GM12873 (cell line): ENCODE results near the gene RERE.

Source experiments
- TF ChIP-seq, protein P1 (sequence below): IDR thresholded peaks from 2 replicates; pipeline ENCODE4 v1.5.1; 2012; ENCODE audit warnings: low read depth, mild to moderate bottlenecking, moderate library complexity, low read length, control low read depth; ENCODE audit not compliant: insufficient read depth; ENCODE audit errors: missing control alignments

The RERE gene

DNA sequence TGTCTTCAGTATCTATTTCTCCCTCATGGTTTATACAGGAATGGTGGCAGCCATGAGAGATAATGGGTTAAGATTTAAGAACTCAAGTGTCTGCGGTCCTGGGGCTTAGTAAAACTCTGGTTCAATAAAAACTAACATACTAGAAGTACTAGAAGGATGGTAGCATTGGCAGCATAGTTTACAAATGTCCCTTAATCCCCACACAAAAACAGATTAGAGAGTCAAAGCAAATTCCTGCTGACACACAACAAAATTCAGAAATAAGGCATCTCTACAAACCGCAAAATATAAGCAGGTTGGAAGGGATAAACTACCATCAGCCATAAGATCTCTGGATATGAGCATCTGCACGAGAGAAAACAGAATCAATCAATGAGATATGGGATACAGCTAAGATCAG is 234.4 kb downstream of the RERE start:
- TF ChIP-seq, protein P1, sequence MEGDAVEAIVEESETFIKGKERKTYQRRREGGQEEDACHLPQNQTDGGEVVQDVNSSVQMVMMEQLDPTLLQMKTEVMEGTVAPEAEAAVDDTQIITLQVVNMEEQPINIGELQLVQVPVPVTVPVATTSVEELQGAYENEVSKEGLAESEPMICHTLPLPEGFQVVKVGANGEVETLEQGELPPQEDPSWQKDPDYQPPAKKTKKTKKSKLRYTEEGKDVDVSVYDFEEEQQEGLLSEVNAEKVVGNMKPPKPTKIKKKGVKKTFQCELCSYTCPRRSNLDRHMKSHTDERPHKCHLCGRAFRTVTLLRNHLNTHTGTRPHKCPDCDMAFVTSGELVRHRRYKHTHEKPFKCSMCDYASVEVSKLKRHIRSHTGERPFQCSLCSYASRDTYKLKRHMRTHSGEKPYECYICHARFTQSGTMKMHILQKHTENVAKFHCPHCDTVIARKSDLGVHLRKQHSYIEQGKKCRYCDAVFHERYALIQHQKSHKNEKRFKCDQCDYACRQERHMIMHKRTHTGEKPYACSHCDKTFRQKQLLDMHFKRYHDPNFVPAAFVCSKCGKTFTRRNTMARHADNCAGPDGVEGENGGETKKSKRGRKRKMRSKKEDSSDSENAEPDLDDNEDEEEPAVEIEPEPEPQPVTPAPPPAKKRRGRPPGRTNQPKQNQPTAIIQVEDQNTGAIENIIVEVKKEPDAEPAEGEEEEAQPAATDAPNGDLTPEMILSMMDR: no peak

DNA sequence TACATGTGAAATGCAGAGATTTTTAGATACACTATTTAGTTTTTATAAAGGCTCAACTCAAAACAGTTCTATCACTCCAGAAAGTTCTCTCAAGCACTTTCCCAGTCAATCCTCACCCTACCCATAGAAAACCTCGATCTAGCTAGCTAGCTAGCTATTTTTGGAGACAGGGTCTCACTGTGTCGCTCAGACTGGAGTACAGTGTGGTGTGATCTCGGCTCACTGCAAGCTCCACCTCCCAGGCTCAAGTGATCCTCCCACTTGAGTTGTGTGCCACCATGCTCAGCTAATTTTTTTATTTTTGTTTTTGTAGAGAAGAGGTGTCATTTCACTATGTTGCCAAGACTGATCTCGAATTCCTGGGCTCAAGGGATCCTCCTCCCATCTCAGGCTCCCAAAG is 236.9 kb downstream of the RERE start:
- TF ChIP-seq, protein P1: no peak

DNA sequence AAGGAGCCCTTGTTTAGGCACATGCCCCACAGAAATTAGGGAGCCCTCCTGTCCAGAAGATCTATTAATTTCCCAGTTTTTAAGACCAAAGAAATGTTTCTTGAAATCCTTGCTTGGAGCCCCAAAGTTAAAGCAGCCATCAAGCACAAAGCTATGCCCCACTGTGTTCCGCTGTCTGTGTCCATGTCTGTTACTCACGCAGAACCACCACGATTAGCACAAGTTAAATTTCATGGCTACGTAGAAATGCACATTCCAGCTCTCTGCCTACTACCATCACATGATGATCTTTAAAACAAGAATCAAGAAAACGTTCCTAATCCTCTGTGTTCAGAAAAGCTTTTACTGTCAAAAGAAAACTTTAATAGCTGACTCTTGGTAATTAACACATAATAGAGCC is 238.5 kb downstream of the RERE start:
- TF ChIP-seq, protein P1: no peak

DNA sequence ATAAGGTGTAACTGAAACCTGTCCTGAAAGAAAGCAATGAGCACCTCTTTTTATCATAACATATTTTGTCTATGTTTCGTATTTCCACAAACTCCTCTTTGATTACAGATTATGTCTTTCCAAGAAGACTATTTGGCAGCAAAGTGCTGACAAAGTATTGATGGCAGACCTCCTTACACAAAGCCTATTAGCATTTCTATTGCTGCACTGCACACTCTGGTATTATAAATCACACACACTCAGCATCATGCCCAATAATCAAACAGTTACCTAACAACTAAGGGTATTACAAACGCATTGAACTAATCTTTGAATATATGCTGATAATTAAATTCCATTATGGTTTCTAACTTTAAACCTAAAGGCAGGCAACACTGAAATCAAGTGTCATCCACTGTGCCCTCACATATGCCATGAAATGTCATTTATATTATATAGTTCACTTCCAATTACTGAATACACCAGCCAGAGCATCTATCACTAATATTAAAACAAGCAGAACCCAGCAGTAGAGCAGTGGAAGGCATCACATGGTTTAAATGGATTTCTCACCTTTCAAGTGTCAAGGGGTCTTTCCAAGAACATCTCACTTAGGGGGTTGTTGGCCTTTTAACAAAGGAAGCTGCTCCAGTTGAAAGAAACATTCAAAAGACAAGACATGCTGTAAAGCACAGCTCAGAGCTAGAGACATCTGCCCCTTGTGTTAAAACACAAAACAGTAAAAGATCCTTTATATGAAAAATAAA is 239.1 kb downstream of the RERE start:
- TF ChIP-seq, protein P1: no peak

DNA sequence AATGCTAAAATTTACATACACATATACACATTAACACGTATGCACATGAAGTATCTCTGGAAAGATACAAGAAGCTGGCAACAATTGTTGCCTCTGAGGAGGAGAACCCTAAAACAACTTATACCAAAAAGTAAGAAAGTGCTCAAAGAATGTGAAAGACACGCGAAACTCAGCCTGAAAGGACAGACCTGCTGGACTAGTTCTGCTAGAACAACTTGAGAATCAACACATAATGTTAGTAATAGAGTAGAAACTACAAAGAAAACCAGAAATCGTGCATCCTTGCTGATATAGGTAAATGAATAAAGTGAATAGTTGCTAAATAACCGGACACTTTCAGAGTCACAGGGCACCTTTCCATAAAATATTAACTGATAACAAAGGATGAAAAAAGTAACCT is 242.5 kb downstream of the RERE start:
- TF ChIP-seq, protein P1: no peak

DNA sequence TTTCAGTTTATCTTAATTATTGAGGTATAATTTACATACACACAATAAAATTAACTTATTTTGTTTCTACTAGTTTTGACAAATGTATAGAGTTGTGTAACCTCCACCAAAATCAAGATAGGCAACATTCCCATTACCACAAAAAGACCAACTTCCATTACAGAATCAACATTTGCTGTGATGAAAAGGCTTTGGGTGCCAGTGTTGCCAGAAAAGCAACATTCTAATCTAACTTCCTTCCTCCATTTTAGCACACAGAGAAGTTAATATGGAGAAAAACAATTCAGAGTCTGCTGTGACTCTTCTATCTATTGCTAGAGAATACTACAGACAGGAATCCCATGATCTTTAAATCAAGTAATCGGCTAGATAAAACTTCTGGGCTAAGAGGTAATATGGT is 245.3 kb downstream of the RERE start:
- TF ChIP-seq, protein P1: no peak

DNA sequence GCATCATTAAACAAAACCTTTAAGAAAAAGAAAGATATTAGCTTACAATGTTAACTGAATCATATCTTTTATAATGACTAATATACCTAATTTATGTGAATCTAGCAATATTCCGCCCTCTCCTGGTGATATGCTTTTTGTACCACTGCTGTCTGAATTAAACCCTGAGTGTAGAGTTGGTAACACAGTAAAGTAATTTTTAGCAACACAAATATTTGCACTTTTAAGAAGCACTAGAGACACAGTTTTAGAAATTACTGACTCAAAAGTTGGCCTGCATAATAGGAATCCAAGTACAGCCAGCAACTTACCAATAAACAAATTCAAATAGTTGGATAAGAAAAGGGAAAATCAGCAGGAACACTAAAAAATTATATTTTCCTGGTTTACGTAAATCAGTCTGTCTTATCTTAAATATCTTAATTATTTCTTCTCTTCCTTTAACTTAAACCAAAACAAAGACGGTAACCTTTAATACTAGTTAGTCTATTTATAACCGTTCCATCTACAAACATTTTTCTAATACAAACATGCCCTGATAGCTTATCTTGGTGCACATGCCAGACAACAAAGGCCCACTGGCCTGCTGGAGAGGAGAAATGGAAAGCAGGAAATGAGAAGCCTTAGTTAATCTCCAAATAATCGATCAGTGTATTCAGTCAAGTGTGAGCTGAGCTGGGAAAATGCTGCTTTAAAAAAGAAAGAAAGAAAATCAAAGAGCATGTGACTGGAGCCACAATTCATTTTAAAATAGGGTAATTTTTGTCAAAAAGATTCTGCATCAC is 246.0 kb downstream of the RERE start:
- TF ChIP-seq, protein P1: peak; percentile 6
